PC-9 (cell line): ENCODE results near the gene FOXF2.

Experiments used
- CTCF ChIP-seq: fragments of 200-600 bp; sonication (generic); conservative IDR thresholded peaks from 2 replicates; pipeline ENCODE4 v1.6.1; 2017; ENCODE audit warnings: mixed run types, antibody characterized with exemption, mild to moderate bottlenecking, moderate library complexity
- EZH2 ChIP-seq: fragments of 200-600 bp; sonication (generic); IDR thresholded peaks from 2 replicates; pipeline ENCODE4 v1.8.0; 2017; ENCODE audit warnings: antibody characterized with exemption, low read depth

- TF ChIP-seq CTCF (no peak), EZH2 (no peak)
Measured at GRCh38 chr6:1383729-1384548, 5.4 kb upstream of the FOXF2 start.
